ENCODE data around the gene CCDC77. TPM values are rescaled to one million over a fixed set of nuclear protein-coding genes. Genes with fewer than 3 reads are reported as not detected.
A peak's percentile ranks its signal among the peaks of the same experiment; 100 is the strongest.

Gene CCDC77
- total RNA-seq (2022) (12.5 and 16.8 TPM in 2 replicates), Bru-seq, nascent RNA (percentile 56 among the genes with signal in this experiment), BruChase-seq, experiment 1, labeled RNA remaining after a 6-hour chase (percentile 51 among the genes with signal in this experiment), BruChase-seq, experiment 2, labeled RNA remaining after a 2-hour chase (percentile 57 among the genes with signal in this experiment)
- long read RNA-seq, transcript CCDC77-202 (12 exons, 2,253 nt), result major isoform, 5 of 21 reads
- long read RNA-seq, transcript CCDC77-201 (13 exons, 2,371 nt), result major isoform, 5 of 21 reads
- long read RNA-seq, partial matches to known transcripts, result 0 of 21 reads
- long read RNA-seq, other reads (novel, unspliced or antisense), result 11 of 21 reads

- TF ChIP-seq CTCF (IDR thresholded peaks at IDR 0.05; ENCODE audit: unreplicated experiment), result no peak
These were observed at the start of gene CCDC77 for GRCh38 chr12:401235-402028. Gene CCDC77, plus strand, starts transcription at chr12:401644. Its CDS starts 7,740 bp downstream, at chr12:409384.

GRCh38 chr12:356276-356988, 45.0 kb upstream of the CCDC77 start:
- CTCF ChIA-PET, result interaction anchor here (0.6 kb wide), 1 partner anchor 727 kb away, joined by 6 read pairs; no protein-coding TSS in a partner anchor
- Mint-ChIP-seq H3K4me3 (ENCODE audit: low read depth, unreplicated experiment) (no peak overlapping the region), H3K4me1 (ENCODE audit: low read depth, unreplicated experiment) (no peaks in the 10 kb centered on the region), H3K36me3 (ENCODE audit: insufficient read depth, unreplicated experiment) (peaks cover 55% of the 10 kb centered on the region), H3K9me3 (ENCODE audit: low read depth, unreplicated experiment) (peaks cover 6% of the 10 kb centered on the region), H3K27me3 (ENCODE audit: unreplicated experiment) (no peaks in the 10 kb centered on the region), H3K27ac (ENCODE audit: unreplicated experiment) (no peak overlapping the region)
- no peak for TF ChIP-seq CTCF (IDR thresholded peaks at IDR 0.05; ENCODE audit: unreplicated experiment)
- intact Hi-C loops (cut with micrococcal nuclease; ENCODE audit: unreplicated experiment), result no loop called here
- DNase-seq, result no peak
- BruUV-seq (replicated peaks), result no TSS peak

More at GRCh38 chr12:401235-402028, at the start of gene CCDC77:
- Mint-ChIP-seq H3K27ac (ENCODE audit: unreplicated experiment) (no peak within 1 kb of the TSS), H3K4me1 (ENCODE audit: low read depth, unreplicated experiment) (no peaks in the 10 kb centered on the region), H3K9me3 (ENCODE audit: low read depth, unreplicated experiment) (no peaks in the 10 kb centered on the region), H3K4me3 (ENCODE audit: low read depth, unreplicated experiment) (no peak within 1 kb of the TSS), H3K27me3 (ENCODE audit: unreplicated experiment) (no peaks in the 10 kb centered on the region), H3K36me3 (ENCODE audit: insufficient read depth, unreplicated experiment) (no peaks in the 10 kb centered on the region)
- CTCF ChIA-PET, result interaction anchor here (0.5 to 1.7 kb wide), 3 partner anchors 12 to 153 kb away, joined by 5 to 11 read pairs (median 5); partner anchors contain the start of gene KDM5A
- peak; percentile 93 for DNase-seq
- intact Hi-C loops (cut with micrococcal nuclease; ENCODE audit: unreplicated experiment), result no loop called here
- no TSS peak for BruUV-seq (replicated peaks)

- no peak for TF ChIP-seq CTCF (IDR thresholded peaks at IDR 0.05; ENCODE audit: unreplicated experiment)
- BruUV-seq (replicated peaks), result no TSS peak
- H3K27me3 Mint-ChIP-seq (ENCODE audit: unreplicated experiment), result no peaks in the 10 kb centered on the region
- no peak for DNase-seq
- no peaks in the 10 kb centered on the region for H3K4me1 Mint-ChIP-seq (ENCODE audit: low read depth, unreplicated experiment)
- H3K27ac Mint-ChIP-seq (ENCODE audit: unreplicated experiment), result no peak overlapping the region
- H3K4me3 Mint-ChIP-seq (ENCODE audit: low read depth, unreplicated experiment), result no peak overlapping the region
- peaks cover 60% of the 10 kb centered on the region for H3K36me3 Mint-ChIP-seq (ENCODE audit: insufficient read depth, unreplicated experiment)
- CTCF ChIA-PET, result no interaction called here
- intact Hi-C loops (cut with micrococcal nuclease; ENCODE audit: unreplicated experiment), result no loop called here
- peaks cover 6% of the 10 kb centered on the region for H3K9me3 Mint-ChIP-seq (ENCODE audit: low read depth, unreplicated experiment)
These were observed 42.4 kb upstream of the CCDC77 start for GRCh38 chr12:359091-359490.

GRCh38 chr12:366820-367219, 34.6 kb upstream of the CCDC77 start:
- no peaks in the 10 kb centered on the region for H3K4me1 Mint-ChIP-seq (ENCODE audit: low read depth, unreplicated experiment)
- H3K27ac Mint-ChIP-seq (ENCODE audit: unreplicated experiment), result no peak overlapping the region
- peaks cover 2% of the 10 kb centered on the region for H3K9me3 Mint-ChIP-seq (ENCODE audit: low read depth, unreplicated experiment)
- no peaks in the 10 kb centered on the region for H3K27me3 Mint-ChIP-seq (ENCODE audit: unreplicated experiment)
- DNase-seq, result no peak
- no peak for TF ChIP-seq CTCF (IDR thresholded peaks at IDR 0.05; ENCODE audit: unreplicated experiment)
- H3K36me3 Mint-ChIP-seq (ENCODE audit: insufficient read depth, unreplicated experiment), result peaks cover 40% of the 10 kb centered on the region
- intact Hi-C loops (cut with micrococcal nuclease; ENCODE audit: unreplicated experiment), result no loop called here
- no peak overlapping the region for H3K4me3 Mint-ChIP-seq (ENCODE audit: low read depth, unreplicated experiment)
- no TSS peak for BruUV-seq (replicated peaks)
- CTCF ChIA-PET, result no interaction called here

Measured in Calu3 (cell line).